Colonic mucosa (tissue), 4 donors: ENCODE data around the gene EPHX1. TPM values are rescaled to one million over a fixed set of nuclear protein-coding genes. Genes with fewer than 3 reads are reported as not detected.

Experiments used
- DNase-seq: peaks from one replicate; pipeline ENCODE4 v3.0.0-alpha.2; 2020
- H3K27ac ChIP-seq: fragments of 200-600 bp; one replicate; pipeline ENCODE4 v1.8.0; 2021
- H3K27me3 ChIP-seq: fragments of 200-600 bp; one replicate; pipeline ENCODE4 v1.8.0; 2021
- H3K36me3 ChIP-seq: fragments of 200-600 bp; one replicate; pipeline ENCODE4 v1.8.0; 2021
- H3K4me1 ChIP-seq: fragments of 200-600 bp; one replicate; pipeline ENCODE4 v1.8.0; 2021; ENCODE audit warnings: mild to moderate bottlenecking
- H3K4me3 ChIP-seq: fragments of 200-600 bp; one replicate; pipeline ENCODE4 v1.8.0; 2021
- H3K9ac ChIP-seq, 2 donors: one replicate each; pipeline ENCODE4 v1.7.0; 2013; ENCODE audit warnings: control low read depth in 2 of 2, low read depth in 2 of 2, low read length in 2 of 2
- H3K9me3 ChIP-seq: fragments of 200-600 bp; one replicate; pipeline ENCODE4 v1.8.0; 2021
- intact Hi-C: fragments of 100-400 bp; cut with DNase I; formaldehyde crosslinking; loops from one replicate; pipeline ENCODE4 v1.14.1; 2022
- total RNA-seq, 2 donors: library from RNA; stranded (reverse); fragmentation: NEBNext Ultra II Directional in 1 of 2; extraction: Animal tissue kit (Norgen Biotek cat#: 25700) in 1 of 2; gene quantifications; one replicate each; pipeline ENCODE4 v1.2.1, GENCODE V29; 2021
- TF ChIP-seq, protein P1 (sequence below): fragments of 200-600 bp; IDR thresholded peaks from one replicate; pipeline ENCODE4 v1.8.0; 2022; ENCODE audit warnings: antibody characterized with exemption, mild to moderate bottlenecking
- donor health status: healthy.
- donor health status: DM: no; HTN: no; CAD: no.
- donor health status: DM: no; HTN: no; CAD: no.

The EPHX1 gene
- total RNA-seq, 2 donors from 2014 or later, result 58.0 to 61.9 TPM

DNA sequence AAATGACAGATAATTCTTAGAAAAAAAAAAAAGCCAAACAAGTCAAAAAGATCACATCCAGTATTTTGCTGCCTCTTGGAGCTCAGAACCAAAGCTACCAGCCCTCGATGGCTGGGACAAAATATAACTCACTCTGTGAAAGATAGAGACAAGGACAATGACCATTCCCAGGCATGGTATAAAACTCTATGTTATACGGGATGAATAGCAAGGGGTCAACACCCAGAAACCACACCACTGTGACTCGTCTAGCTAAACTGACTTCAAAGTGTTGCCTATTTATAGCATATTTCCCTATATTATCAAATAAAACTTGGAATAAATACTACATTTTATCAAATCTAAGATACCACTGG lies 62.1 kb downstream of the EPHX1 start:
- H3K4me1 ChIP-seq, result no peaks in the 10 kb centered on the region

DNA sequence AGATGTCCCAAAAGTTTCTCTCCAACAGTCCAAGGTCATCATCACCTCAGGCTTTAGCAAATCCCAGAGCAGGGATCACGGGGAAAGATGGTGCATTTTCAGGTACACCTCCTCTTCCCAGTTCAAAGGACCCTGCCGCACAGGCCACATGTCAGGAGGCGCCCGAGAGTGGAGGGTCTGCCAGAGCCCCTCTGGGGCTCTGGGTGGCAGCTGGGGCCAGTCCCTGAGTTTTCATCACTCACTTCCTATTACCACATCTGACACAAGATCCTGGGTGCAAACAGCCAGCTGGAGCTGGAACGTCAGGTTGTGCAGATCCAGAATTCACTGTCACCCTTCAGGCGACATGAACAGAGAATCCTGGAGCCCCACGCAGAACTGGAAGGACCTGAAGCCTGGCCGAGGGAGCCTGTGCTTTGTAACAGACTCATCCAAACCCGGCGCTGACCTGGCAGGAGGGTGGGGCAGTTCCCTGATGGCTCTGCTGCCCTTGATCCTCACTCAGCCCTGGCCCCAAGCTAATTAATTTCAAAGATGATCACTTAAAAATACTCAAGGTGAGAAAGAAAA lies 63.4 kb downstream of the EPHX1 start:
- TF ChIP-seq, protein P1, sequence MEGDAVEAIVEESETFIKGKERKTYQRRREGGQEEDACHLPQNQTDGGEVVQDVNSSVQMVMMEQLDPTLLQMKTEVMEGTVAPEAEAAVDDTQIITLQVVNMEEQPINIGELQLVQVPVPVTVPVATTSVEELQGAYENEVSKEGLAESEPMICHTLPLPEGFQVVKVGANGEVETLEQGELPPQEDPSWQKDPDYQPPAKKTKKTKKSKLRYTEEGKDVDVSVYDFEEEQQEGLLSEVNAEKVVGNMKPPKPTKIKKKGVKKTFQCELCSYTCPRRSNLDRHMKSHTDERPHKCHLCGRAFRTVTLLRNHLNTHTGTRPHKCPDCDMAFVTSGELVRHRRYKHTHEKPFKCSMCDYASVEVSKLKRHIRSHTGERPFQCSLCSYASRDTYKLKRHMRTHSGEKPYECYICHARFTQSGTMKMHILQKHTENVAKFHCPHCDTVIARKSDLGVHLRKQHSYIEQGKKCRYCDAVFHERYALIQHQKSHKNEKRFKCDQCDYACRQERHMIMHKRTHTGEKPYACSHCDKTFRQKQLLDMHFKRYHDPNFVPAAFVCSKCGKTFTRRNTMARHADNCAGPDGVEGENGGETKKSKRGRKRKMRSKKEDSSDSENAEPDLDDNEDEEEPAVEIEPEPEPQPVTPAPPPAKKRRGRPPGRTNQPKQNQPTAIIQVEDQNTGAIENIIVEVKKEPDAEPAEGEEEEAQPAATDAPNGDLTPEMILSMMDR, result no peak
- no peaks in the 10 kb centered on the region for H3K9me3 ChIP-seq
- H3K9ac ChIP-seq, result no peak overlapping the region
- H3K4me1 ChIP-seq, result peaks cover 12% of the 10 kb centered on the region
- no peak overlapping the region for H3K4me3 ChIP-seq
- intact Hi-C loops, result no loop called here
- no peaks in the 10 kb centered on the region for H3K27me3 ChIP-seq
- no peak overlapping the region for H3K27ac ChIP-seq
- DNase-seq, result no peak
- H3K36me3 ChIP-seq, result no peaks in the 10 kb centered on the region

More for the DNA sequence above, 62.1 kb downstream of the EPHX1 start:
- no peak for DNase-seq
- H3K9ac ChIP-seq, result no peak overlapping the region
- TF ChIP-seq, protein P1, result no peak
- no peak overlapping the region for H3K4me3 ChIP-seq
- no peak overlapping the region for H3K27ac ChIP-seq
- no peaks in the 10 kb centered on the region for H3K27me3 ChIP-seq
- H3K36me3 ChIP-seq, result no peaks in the 10 kb centered on the region
- no peaks in the 10 kb centered on the region for H3K9me3 ChIP-seq
- intact Hi-C loops, result no loop called here

DNA sequence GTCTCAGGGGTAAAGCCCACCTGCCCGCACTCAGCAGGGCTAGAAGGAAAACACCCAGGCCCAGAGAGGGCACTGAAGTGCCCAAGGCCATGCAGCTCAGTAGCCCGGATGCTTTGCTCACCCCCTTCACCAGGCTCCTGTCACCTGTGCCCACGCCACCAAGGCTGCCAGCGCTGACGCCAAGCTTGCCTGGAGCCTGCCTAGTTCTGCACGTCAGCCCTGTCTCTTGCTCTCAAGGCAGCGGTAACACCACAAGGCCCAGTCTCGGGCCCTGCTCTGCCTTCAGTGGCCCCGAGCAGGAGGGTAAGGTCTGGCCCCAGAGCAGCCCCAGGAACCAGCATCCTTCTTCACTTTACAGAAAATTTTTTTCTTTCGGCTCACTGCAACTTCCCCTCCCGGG lies 64.5 kb downstream of the EPHX1 start:
- intact Hi-C loops, result no loop called here
- no peak for DNase-seq
- Histone ChIP-seq H3K4me1 (peaks cover 17% of the 10 kb centered on the region), H3K27ac (peak overlapping the region; percentile 85), H3K4me3 (no peak overlapping the region), H3K36me3 (no peaks in the 10 kb centered on the region), H3K27me3 (no peaks in the 10 kb centered on the region), H3K9ac (no peak overlapping the region), H3K9me3 (no peaks in the 10 kb centered on the region)
- TF ChIP-seq, protein P1, result no peak

DNA sequence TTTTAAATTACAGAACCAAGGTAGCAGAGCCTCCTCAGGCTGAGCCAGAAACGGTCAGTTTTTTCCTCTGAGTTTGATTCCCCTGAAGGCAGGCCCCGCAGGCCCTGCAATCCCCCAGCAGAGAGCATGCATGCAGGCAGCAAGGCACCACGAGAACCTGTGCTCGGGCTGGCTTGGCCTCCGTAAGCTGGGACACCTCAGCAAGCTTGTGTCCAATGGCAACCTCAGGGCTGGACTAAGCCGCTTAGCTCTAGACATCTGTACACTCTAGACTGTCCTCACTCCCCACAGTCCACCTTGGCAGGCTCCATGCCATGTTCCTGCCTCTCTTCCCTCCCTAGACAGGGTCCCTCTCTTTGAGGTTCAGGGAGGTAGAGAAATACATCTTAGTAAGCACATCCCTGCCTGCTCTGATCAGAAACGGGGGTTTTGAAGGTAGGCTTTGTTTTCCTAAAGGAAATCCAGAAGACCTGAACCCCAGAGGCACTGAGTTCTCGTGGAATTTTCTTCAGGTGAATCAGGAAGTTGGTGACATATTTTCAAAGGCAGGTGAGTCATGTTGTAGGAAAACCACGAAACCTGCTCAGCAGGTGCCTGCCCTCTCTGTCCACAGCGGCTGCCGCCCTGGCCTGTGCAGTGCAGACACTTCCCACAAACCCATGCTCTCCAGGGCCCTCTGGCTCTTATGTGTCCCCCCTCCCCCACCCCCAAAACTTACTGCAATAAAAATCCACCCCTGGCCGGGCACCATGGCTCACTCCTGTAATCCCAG lies 65.3 kb downstream of the EPHX1 start:
- Histone ChIP-seq H3K27ac (peak overlapping the region; percentile 85), H3K36me3 (no peaks in the 10 kb centered on the region), H3K9me3 (no peaks in the 10 kb centered on the region), H3K9ac (peak overlapping the region; percentile 33 to 86), H3K4me1 (peaks cover 19% of the 10 kb centered on the region), H3K4me3 (peak overlapping the region; percentile 9), H3K27me3 (no peaks in the 10 kb centered on the region)
- peak; percentile 80 for DNase-seq
- intact Hi-C loops, result no loop called here
- TF ChIP-seq, protein P1, result no peak

DNA sequence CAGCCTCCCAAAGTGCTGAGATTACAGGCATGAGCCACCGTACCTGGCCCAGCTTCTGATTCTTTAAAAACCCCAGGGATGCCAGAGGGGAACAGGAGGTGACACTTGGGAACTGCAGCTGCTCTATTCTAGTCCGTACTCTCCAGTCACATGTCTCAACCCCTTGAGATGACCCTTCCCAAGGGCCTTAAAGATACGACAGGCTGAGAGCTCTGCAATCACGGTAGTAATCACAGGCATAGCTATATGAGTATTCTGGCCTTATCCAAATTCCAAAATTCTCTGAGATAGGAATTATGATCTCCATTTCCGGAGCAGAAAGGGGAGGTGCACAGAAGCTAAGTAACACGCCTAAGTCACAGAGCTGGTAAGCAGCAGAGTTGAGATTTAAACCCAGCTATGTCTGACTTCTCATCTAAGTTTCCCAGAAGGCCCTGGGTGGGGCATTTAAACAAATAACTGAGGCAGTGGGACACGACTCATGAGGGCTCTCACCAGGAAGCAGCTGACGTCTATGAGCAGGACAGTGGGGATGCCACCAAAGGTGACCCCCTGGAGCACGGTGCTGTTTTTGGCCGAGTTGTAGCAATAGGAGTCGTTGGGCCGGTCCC lies 67.1 kb downstream of the EPHX1 start:
- H3K4me3 ChIP-seq, result no peak overlapping the region
- H3K4me1 ChIP-seq, result peaks cover 22% of the 10 kb centered on the region
- intact Hi-C loops, result no loop called here
- TF ChIP-seq, protein P1, result no peak
- no peaks in the 10 kb centered on the region for H3K9me3 ChIP-seq
- peak overlapping the region; percentile 85 for H3K27ac ChIP-seq
- H3K9ac ChIP-seq, result peak overlapping the region in 1 of 2 donors; percentile 100
- no peaks in the 10 kb centered on the region for H3K36me3 ChIP-seq
- no peaks in the 10 kb centered on the region for H3K27me3 ChIP-seq
- no peak for DNase-seq
